ENCODE data around the gene SNX6.
"Not testable (repeated sequence)": the region's sequence is repeated elsewhere in the genome, so short reads cannot be mapped to it uniquely, and the experiment has no call there.

SNX6 gene

GRCh38 chr14:34640826-34641225 is 10.9 kb upstream of the SNX6 start:
- no peak for FAIRE-seq
- no peak for DNase-seq (ENCODE audit: insufficient read length, low spot score)

- DNase-seq (ENCODE audit: insufficient read length, low spot score); FAIRE-seq: not testable (repeated sequence)
Measured at GRCh38 chr14:34634360-34634771, 4.4 kb upstream of the SNX6 start.

GRCh38 chr14:34633742-34634141 is 3.8 kb upstream of the SNX6 start:
- DNase-seq (ENCODE audit: insufficient read length, low spot score), result no peak
- FAIRE-seq, result no peak

GRCh38 chr14:34632411-34632978 is 2.5 kb upstream of the SNX6 start:
- FAIRE-seq, result no peak

GRCh38 chr14:34629344-34629656 is 648 bp downstream of the SNX6 start:
- FAIRE-seq (peak; percentile 37), DNase-seq (ENCODE audit: insufficient read length, low spot score) (no peak)

More at GRCh38 chr14:34632411-34632978, 2.5 kb upstream of the SNX6 start:
- DNase-seq (ENCODE audit: insufficient read length, low spot score), result no peak

GRCh38 chr14:34628681-34629135 is 1.2 kb downstream of the SNX6 start:
- no peak for DNase-seq (ENCODE audit: insufficient read length, low spot score)
- FAIRE-seq, result peak; percentile 63

GRCh38 chr14:34623506-34623905 is 6.4 kb downstream of the SNX6 start:
- DNase-seq (ENCODE audit: insufficient read length, low spot score), result no peak
- FAIRE-seq, result no peak

- DNase-seq (ENCODE audit: insufficient read length, low spot score), result no peak
- FAIRE-seq, result no peak
Measured at GRCh38 chr14:34620839-34621238, 9.1 kb downstream of the SNX6 start.

GRCh38 chr14:34620115-34620514 is 9.8 kb downstream of the SNX6 start:
- FAIRE-seq, result no peak

GRCh38 chr14:34619471-34619870 is 10.5 kb downstream of the SNX6 start:
- DNase-seq (ENCODE audit: insufficient read length, low spot score), result no peak
- no peak for FAIRE-seq

More at GRCh38 chr14:34620115-34620514, 9.8 kb downstream of the SNX6 start:
- DNase-seq (ENCODE audit: insufficient read length, low spot score), result no peak

- no peak for DNase-seq (ENCODE audit: insufficient read length, low spot score)
- no peak for FAIRE-seq
Measured at GRCh38 chr14:34616360-34616759, 13.6 kb downstream of the SNX6 start.

- no peak for DNase-seq (ENCODE audit: insufficient read length, low spot score)
- no peak for FAIRE-seq
Measured at GRCh38 chr14:34615507-34615906, 14.4 kb downstream of the SNX6 start.

GRCh38 chr14:34614638-34615037 is 15.3 kb downstream of the SNX6 start:
- no peak for DNase-seq (ENCODE audit: insufficient read length, low spot score)
- FAIRE-seq, result no peak

GRCh38 chr14:34610101-34610500 is 19.8 kb downstream of the SNX6 start:
- DNase-seq (ENCODE audit: insufficient read length, low spot score), result no peak

GRCh38 chr14:34605461-34605860 is 24.5 kb downstream of the SNX6 start:
- DNase-seq (ENCODE audit: insufficient read length, low spot score), result no peak
- FAIRE-seq, result no peak

More at GRCh38 chr14:34610101-34610500, 19.8 kb downstream of the SNX6 start:
- no peak for FAIRE-seq

- no peak for FAIRE-seq
- DNase-seq (ENCODE audit: insufficient read length, low spot score), result no peak
Measured at GRCh38 chr14:34604995-34605394, 25.0 kb downstream of the SNX6 start.

- FAIRE-seq, result no peak
Measured at GRCh38 chr14:34596891-34597290, 33.1 kb downstream of the SNX6 start.

GRCh38 chr14:34593740-34594375 is 36.1 kb downstream of the SNX6 start:
- FAIRE-seq, result no peak
- DNase-seq (ENCODE audit: insufficient read length, low spot score), result no peak

More at GRCh38 chr14:34596891-34597290, 33.1 kb downstream of the SNX6 start:
- DNase-seq (ENCODE audit: insufficient read length, low spot score), result no peak

GRCh38 chr14:34592623-34593022 is 37.3 kb downstream of the SNX6 start:
- DNase-seq (ENCODE audit: insufficient read length, low spot score) (no peak), FAIRE-seq (no peak)

- FAIRE-seq (no peak), DNase-seq (ENCODE audit: insufficient read length, low spot score) (no peak)
Measured at GRCh38 chr14:34583525-34583924, 46.4 kb downstream of the SNX6 start.

GRCh38 chr14:34582117-34582680 is 47.7 kb downstream of the SNX6 start:
- DNase-seq (ENCODE audit: insufficient read length, low spot score) (no peak), FAIRE-seq (no peak)

- no peak for FAIRE-seq
- DNase-seq (ENCODE audit: insufficient read length, low spot score), result no peak
Measured at GRCh38 chr14:34580381-34580780, 49.6 kb downstream of the SNX6 start.

Data from GM19239 (cell line).